HepG2 (cell line): Measurements from ENCODE around the gene MT4. TPM values are rescaled to one million over a fixed set of nuclear protein-coding genes. Genes with fewer than 3 reads are reported as not detected.

Source experiments
- CHCHD3 ChIP-seq: sonication (generic); formaldehyde crosslinking; IDR thresholded peaks from 2 replicates; pipeline ENCODE4 v1.8.0; 2022; ENCODE audit warnings: mild to moderate bottlenecking, missing genetic modification reagents, moderate library complexity
- HES4 ChIP-seq: sonication (generic); formaldehyde crosslinking; IDR thresholded peaks from 2 replicates; pipeline ENCODE4 v1.9.0; 2021; ENCODE audit warnings: mild to moderate bottlenecking, missing genetic modification reagents, borderline replicate concordance
- HIC2 ChIP-seq: sonication (generic); formaldehyde crosslinking; IDR thresholded peaks from 2 replicates; pipeline ENCODE4 v1.9.0; 2022; ENCODE audit warnings: low read depth, missing genetic modification reagents
- IRF2 ChIP-seq: IDR thresholded peaks from 2 replicates; pipeline ENCODE4 v1.6.1; 2018; ENCODE audit warnings: missing genetic modification reagents, missing compliant biosample characterization
- NFRKB ChIP-seq: fragments of 450-650 bp; IDR thresholded peaks from 2 replicates; pipeline ENCODE4 v1.6.1; 2017
- REPIN1 ChIP-seq: sonication (generic); formaldehyde crosslinking; IDR thresholded peaks from 2 replicates; pipeline ENCODE4 v1.8.0; 2022; ENCODE audit warnings: missing genetic modification reagents, low read depth, mild to moderate bottlenecking, borderline replicate concordance
- UBTF ChIP-seq: sonication (generic); formaldehyde crosslinking; IDR thresholded peaks from 2 replicates; pipeline ENCODE4 v1.4.0; 2020; ENCODE audit warnings: mild to moderate bottlenecking, missing genetic modification reagents
- ZNF260 ChIP-seq: sonication (generic); formaldehyde crosslinking; IDR thresholded peaks from 2 replicates; pipeline ENCODE4 v1.4.0; 2020; ENCODE audit warnings: missing genetic modification reagents, low read depth, mild to moderate bottlenecking, borderline replicate concordance
- ZNF34 ChIP-seq: sonication (generic); formaldehyde crosslinking; IDR thresholded peaks from 2 replicates; pipeline ENCODE4 v1.4.0; 2020; ENCODE audit warnings: mild to moderate bottlenecking, missing genetic modification reagents, borderline replicate concordance
- ZNF800 ChIP-seq: sonication (generic); formaldehyde crosslinking; IDR thresholded peaks from 2 replicates; pipeline ENCODE4 v1.4.0; 2020; ENCODE audit warnings: missing genetic modification reagents
- polyA plus RNA-seq, 8 experiments: library from polyadenylated mRNA; depleted of rRNA in 3 of 8; stranded (reverse) in 7 of 8; unstranded in 1 of 8; fragments of >200 nt; fragmentation: Illumina TruSeq in 4 of 8; extraction: Trizol in 4 of 8; gene quantifications; 2 replicates each; pipeline versions ENCODE4 v1.2.1 to v1.2.3, GENCODE V29; 2011 to 2016; ENCODE audit warnings: low read depth in 4 of 8, missing spikeins in 1 of 8, mixed read lengths in 1 of 8; ENCODE audit not compliant: insufficient read depth in 1 of 8
- total RNA-seq, 5 experiments: library from RNA; depleted of rRNA; stranded (reverse); fragments of >200 nt; fragmentation: Illumina TruSeq; extraction: Trizol; gene quantifications; 2 replicates each; pipeline ENCODE4 v1.2.3, GENCODE V29; 2016; ENCODE audit warnings: low read depth in 1 of 5
- TF ChIP-seq, protein P1 (sequence below): sonication (generic); formaldehyde crosslinking; conservative IDR thresholded peaks from 2 replicates; pipeline ENCODE4 v1.8.1; 2023; ENCODE audit warnings: missing genetic modification reagents
- TF ChIP-seq, protein P2 (sequence below): sonication (generic); formaldehyde crosslinking; IDR thresholded peaks from 2 replicates; pipeline ENCODE4 v1.4.0; 2020; ENCODE audit warnings: mild to moderate bottlenecking, missing genetic modification reagents

MT4 gene
- total and polyA plus RNA-seq, 2 of the 13 experiments (the other 11 are each of a cell fraction or from before 2014, with no cell fraction given), result not detected

GRCh38 chr16:56610017-56610608 is 45.2 kb downstream of the MT4 start (continued):
- TF ChIP-seq REPIN1 (CRISPR knock-in tag), result no peak
- no peak for TF ChIP-seq ZNF34 (CRISPR knock-in tag)
- no peak for TF ChIP-seq NFRKB
- TF ChIP-seq, protein P1, sequence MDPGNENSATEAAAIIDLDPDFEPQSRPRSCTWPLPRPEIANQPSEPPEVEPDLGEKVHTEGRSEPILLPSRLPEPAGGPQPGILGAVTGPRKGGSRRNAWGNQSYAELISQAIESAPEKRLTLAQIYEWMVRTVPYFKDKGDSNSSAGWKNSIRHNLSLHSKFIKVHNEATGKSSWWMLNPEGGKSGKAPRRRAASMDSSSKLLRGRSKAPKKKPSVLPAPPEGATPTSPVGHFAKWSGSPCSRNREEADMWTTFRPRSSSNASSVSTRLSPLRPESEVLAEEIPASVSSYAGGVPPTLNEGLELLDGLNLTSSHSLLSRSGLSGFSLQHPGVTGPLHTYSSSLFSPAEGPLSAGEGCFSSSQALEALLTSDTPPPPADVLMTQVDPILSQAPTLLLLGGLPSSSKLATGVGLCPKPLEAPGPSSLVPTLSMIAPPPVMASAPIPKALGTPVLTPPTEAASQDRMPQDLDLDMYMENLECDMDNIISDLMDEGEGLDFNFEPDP (CRISPR knock-in tag), result no peak
- peak; percentile 35; the same call in 1 of the 2 replicates for TF ChIP-seq IRF2
- no peak for TF ChIP-seq ZNF800 (CRISPR knock-in tag)
- TF ChIP-seq, protein P2, sequence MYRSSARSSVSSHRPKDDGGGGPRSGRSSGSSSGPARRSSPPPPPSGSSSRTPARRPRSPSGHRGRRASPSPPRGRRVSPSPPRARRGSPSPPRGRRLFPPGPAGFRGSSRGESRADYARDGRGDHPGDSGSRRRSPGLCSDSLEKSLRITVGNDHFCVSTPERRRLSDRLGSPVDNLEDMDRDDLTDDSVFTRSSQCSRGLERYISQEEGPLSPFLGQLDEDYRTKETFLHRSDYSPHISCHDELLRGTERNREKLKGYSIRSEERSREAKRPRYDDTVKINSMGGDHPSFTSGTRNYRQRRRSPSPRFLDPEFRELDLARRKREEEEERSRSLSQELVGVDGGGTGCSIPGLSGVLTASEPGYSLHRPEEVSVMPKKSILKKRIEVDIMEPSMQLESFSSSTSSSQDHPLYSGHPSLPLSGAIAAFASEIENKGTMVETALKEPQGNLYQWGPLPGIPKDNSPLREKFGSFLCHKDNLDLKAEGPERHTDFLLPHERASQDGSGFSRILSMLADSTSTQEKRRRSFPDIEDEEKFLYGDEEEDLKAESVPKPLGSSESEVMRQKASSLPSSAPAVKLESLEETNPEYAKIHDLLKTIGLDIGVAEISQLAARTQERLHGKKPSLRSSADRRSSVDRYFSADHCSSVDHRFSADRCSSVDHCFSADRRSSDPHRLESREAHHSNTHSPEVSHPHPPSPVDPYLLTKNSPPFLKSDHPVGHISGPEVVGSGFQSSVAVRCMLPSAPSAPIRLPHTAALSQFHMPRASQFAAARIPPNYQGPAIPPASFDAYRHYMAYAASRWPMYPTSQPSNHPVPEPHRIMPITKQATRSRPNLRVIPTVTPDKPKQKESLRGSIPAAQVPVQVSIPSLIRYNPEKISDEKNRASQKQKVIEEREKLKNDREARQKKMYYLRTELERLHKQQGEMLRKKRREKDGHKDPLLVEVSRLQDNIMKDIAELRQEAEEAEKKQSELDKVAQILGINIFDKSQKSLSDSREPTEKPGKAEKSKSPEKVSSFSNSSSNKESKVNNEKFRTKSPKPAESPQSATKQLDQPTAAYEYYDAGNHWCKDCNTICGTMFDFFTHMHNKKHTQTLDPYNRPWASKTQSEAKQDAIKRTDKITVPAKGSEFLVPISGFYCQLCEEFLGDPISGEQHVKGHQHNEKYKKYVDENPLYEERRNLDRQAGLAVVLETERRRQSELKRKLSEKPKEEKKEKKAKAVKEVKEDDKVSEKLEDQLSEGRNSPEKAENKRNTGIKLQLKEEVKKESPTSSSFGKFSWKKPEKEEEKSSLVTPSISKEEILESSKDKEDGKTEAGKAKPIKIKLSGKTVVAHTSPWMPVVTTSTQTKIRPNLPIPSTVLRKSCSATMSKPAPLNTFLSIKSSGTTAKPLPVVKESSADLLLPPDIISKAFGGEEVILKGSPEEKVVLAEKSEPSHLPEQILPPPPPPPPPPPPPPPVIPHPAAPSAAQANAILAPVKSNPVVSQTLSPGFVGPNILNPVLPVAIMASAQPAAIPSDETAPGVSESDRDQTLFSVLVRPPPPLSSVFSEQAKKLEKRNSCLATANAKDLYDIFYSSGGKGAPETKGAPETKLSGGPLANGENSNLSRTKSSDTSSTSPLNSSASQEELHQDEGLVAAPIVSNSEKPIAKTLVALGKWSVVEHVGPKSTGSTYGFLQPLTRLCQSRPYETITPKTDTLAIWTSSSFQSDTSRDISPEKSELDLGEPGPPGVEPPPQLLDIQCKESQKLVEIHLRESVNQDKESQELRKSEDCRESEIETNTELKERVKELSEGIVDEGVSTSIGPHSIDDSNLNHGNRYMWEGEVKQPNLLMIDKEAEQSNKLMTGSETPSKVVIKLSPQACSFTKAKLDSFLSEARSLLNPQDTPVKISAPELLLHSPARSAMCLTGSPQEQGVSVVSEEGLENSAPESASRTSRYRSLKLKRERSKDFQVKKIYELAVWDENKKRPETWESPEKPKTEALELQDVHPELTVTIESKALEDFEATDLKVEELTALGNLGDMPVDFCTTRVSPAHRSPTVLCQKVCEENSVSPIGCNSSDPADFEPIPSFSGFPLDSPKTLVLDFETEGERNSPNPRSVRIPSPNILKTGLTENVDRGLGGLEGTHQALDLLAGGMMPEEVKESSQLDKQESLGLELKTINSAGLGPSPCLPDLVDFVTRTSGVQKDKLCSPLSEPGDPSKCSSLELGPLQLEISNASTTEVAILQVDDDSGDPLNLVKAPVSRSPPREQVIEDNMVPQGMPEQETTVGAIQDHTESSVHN (CRISPR knock-in tag), result 0 out of 2 replicates have a peak, but pooled peaks have one; percentile 17
- no peak for TF ChIP-seq HIC2 (CRISPR knock-in tag)
- TF ChIP-seq CHCHD3 (CRISPR knock-in tag), result 0 out of 2 replicates have a peak, but pooled peaks have one; percentile 52
- TF ChIP-seq HES4 (CRISPR knock-in tag), result no peak
- no peak for TF ChIP-seq UBTF (CRISPR knock-in tag)
- TF ChIP-seq ZNF260 (CRISPR knock-in tag), result no peak
